Measurements from ENCODE around the gene TRMT2A. TPM values are rescaled to one million over a fixed set of nuclear protein-coding genes. Genes with fewer than 3 reads are reported as not detected.

TRMT2A gene
- total RNA-seq, 2 experiments from 2014 or later = 97.5 to 118 TPM

DNA sequence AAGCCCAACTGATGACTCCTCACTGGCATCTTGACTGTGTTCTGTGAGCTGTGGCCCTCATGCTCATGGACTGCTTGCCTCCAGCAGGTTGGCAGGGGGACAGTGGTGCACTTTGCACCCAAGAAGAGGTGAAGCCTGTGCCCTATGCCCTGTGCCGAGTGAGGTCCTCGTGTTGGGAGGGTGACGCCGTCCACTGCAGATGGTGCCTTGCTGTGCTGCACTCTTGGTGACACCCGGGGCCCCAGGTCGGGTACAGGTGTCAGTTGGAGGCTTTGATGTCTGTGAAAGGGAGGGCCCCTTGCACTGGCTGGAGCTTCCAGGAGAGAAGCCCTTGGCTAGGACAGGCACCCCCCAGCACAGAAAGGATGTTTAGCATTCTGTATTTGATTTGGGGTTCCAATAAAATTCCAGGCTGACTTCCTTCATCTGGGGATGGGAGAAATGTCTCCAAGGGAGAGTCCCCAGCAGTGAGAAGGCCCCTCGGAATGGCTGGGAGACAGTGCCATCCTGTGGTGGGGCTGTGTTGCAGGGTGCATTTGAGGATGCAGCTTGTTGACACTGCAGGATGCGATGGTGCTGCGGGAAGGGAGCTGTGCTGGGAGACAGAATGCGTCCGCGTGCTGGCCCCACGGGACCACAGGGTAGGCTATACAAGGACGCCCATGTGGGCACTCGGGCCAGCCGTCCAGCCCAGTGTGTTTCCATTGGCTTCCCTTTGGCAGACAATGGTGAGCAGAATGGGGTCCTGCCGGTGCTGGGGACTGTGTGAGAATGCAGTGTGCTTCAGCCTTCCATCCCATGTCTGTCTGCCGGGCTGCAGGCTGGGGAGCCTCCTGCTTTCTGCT lies 12.1 kb upstream of the TRMT2A start:
- intact Hi-C loops (cut with micrococcal nuclease; ENCODE audit: unreplicated experiment) = loop anchor here (1.0 kb wide), 1 partner anchor 159 kb away; no protein-coding TSS in a partner anchor
- H4K20me1 ChIP-seq (ENCODE audit: insufficient read depth, low read length) = peaks cover 9% of the 10 kb centered on the region
- CTCF ChIA-PET (ENCODE audit: unreplicated experiment) = no interaction called here

DNA sequence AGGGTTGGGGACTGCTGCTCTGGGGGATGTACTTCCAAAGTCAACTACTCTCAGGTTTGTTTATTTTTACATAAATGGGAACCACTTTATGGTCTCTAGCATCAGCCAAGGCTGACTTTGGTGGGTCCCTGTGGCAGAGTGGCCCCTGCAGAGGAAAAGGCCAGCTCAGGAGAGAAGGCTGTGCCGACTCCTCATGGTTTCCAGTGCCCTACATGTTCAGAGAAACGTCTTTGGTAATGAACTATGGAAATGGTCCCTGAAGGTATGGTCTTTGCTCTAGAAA lies 11.5 kb upstream of the TRMT2A start:
- POLR2A ChIA-PET = no interaction called here

More for the DNA sequence above, 12.1 kb upstream of the TRMT2A start:
- no peak for TF ChIP-seq EZH2phosphoT487 (IDR thresholded peaks at IDR 0.05; ENCODE audit: borderline replicate concordance, low read depth, low read length)
- TF ChIP-seq, protein P1, sequence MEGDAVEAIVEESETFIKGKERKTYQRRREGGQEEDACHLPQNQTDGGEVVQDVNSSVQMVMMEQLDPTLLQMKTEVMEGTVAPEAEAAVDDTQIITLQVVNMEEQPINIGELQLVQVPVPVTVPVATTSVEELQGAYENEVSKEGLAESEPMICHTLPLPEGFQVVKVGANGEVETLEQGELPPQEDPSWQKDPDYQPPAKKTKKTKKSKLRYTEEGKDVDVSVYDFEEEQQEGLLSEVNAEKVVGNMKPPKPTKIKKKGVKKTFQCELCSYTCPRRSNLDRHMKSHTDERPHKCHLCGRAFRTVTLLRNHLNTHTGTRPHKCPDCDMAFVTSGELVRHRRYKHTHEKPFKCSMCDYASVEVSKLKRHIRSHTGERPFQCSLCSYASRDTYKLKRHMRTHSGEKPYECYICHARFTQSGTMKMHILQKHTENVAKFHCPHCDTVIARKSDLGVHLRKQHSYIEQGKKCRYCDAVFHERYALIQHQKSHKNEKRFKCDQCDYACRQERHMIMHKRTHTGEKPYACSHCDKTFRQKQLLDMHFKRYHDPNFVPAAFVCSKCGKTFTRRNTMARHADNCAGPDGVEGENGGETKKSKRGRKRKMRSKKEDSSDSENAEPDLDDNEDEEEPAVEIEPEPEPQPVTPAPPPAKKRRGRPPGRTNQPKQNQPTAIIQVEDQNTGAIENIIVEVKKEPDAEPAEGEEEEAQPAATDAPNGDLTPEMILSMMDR (conservative IDR thresholded peaks at IDR 0.05; ENCODE audit: low read length) = peak; percentile 80
- POLR2A ChIA-PET = no interaction called here
- H2AFZ ChIP-seq (ENCODE audit: low read length) = no peak overlapping the region
- peaks cover 47% of the 10 kb centered on the region for H3K36me3 ChIP-seq (ENCODE audit: insufficient read depth, low read length)
- no peaks in the 10 kb centered on the region for H3K9me3 ChIP-seq (ENCODE audit: low read length)
- DNase-seq (ENCODE audit: low spot score) = peak; percentile 63
- no TSS peak for BruUV-seq (replicated peaks)
- no peaks in the 10 kb centered on the region for H3K9me2 ChIP-seq (ENCODE audit: insufficient read depth, low read length)
- H3K4me3 ChIP-seq (ENCODE audit: low read depth, low read length, poor library complexity, severe bottlenecking) = no peak overlapping the region
- H3K4me1 ChIP-seq (ENCODE audit: insufficient read depth, low read length, poor library complexity, severe bottlenecking) = peaks cover 11% of the 10 kb centered on the region
- H3K27ac ChIP-seq (ENCODE audit: low read depth, low read length, poor library complexity, severe bottlenecking) = peak overlapping the region; percentile 4
- no peak overlapping the region for H3K4me2 ChIP-seq (ENCODE audit: low read length)
- no peaks in the 10 kb centered on the region for H3K79me2 ChIP-seq (ENCODE audit: insufficient read depth, low read depth, low read length)

More for the DNA sequence above, 11.5 kb upstream of the TRMT2A start:
- Histone ChIP-seq H3K9me2 (ENCODE audit: insufficient read depth, low read length) (no peaks in the 10 kb centered on the region), H3K4me1 (ENCODE audit: insufficient read depth, low read length, poor library complexity, severe bottlenecking) (peaks cover 11% of the 10 kb centered on the region), H3K9me3 (ENCODE audit: low read length) (no peaks in the 10 kb centered on the region), H3K79me2 (ENCODE audit: insufficient read depth, low read depth, low read length) (peaks cover under 1% of the 10 kb centered on the region; the same call in 1 of the 2 replicates), H3K4me3 (ENCODE audit: low read depth, low read length, poor library complexity, severe bottlenecking) (no peak overlapping the region), H4K20me1 (ENCODE audit: insufficient read depth, low read length) (peaks cover 9% of the 10 kb centered on the region), H3K27ac (ENCODE audit: low read depth, low read length, poor library complexity, severe bottlenecking) (peak overlapping the region; percentile 4), H2AFZ (ENCODE audit: low read length) (no peak overlapping the region), H3K4me2 (ENCODE audit: low read length) (no peak overlapping the region), H3K36me3 (ENCODE audit: insufficient read depth, low read length) (peaks cover 53% of the 10 kb centered on the region)
- TF ChIP-seq EZH2phosphoT487 (IDR thresholded peaks at IDR 0.05; ENCODE audit: borderline replicate concordance, low read depth, low read length) = no peak
- TF ChIP-seq, protein P1 (conservative IDR thresholded peaks at IDR 0.05; ENCODE audit: low read length) = no peak
- intact Hi-C loops (cut with micrococcal nuclease; ENCODE audit: unreplicated experiment) = no loop called here
- no peak for DNase-seq (ENCODE audit: low spot score)
- CTCF ChIA-PET (ENCODE audit: unreplicated experiment) = interaction anchor here (0.6 kb wide), 1 partner anchor 12 kb away, joined by 3 read pairs; the partner anchor contains the start of gene TRMT2A
- BruUV-seq (replicated peaks) = no TSS peak

All from OCI-LY7 (cell line).